ENCODE measurements around the gene GPR142.

The GPR142 gene

DNA sequence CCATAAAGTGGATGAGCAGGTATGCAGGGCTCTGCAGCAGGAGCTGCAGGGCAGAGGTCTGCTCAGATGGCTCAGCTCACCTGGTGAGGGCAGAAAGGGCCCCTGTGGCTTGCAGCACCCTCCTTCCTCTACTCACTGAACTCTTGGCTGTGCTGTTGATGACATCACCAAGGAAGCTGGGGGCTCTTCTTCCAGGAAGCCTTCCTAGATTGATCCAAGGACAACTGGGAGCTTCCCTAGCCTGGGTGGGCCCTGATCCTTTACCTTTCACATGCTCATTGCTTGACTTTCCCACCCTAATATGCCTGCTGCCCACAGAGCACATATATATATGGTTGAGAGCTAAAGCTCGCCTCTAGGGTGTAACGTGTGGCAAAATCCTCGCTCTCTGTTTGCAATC lies 38.8 kb upstream of the GPR142 start:
- DNase-seq (ENCODE audit: low read depth): no peak
- H3K4me3 ChIP-seq (ENCODE audit: low read length): no peak overlapping the region
- TF ChIP-seq, protein P1, sequence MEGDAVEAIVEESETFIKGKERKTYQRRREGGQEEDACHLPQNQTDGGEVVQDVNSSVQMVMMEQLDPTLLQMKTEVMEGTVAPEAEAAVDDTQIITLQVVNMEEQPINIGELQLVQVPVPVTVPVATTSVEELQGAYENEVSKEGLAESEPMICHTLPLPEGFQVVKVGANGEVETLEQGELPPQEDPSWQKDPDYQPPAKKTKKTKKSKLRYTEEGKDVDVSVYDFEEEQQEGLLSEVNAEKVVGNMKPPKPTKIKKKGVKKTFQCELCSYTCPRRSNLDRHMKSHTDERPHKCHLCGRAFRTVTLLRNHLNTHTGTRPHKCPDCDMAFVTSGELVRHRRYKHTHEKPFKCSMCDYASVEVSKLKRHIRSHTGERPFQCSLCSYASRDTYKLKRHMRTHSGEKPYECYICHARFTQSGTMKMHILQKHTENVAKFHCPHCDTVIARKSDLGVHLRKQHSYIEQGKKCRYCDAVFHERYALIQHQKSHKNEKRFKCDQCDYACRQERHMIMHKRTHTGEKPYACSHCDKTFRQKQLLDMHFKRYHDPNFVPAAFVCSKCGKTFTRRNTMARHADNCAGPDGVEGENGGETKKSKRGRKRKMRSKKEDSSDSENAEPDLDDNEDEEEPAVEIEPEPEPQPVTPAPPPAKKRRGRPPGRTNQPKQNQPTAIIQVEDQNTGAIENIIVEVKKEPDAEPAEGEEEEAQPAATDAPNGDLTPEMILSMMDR (conservative IDR thresholded peaks at IDR 0.05; ENCODE audit: low read depth, low read length): no peak

DNA sequence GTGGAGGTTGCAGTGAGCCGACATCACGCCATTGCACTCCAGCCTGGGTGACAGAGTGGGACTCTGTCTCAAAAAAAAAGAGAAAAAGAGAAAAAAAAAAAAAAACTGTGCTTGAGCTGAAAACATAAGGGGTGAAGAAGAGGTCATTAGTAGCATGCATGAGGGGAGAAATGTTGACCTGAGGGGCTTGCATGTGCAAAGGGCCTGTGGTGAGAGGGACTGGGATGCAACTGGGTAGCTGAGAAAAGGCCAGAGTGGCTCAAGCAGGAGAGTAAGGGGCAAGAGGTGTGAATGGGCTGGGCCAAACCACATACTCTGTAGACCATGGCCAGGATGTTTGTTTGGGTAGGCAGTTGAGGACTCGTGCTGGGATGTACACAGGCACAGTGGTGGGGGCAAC lies 37.9 kb upstream of the GPR142 start:
- TF ChIP-seq, protein P1 (conservative IDR thresholded peaks at IDR 0.05; ENCODE audit: low read depth, low read length): no peak
- no peak overlapping the region for H3K4me3 ChIP-seq (ENCODE audit: low read length)
- DNase-seq (ENCODE audit: low read depth): no peak

DNA sequence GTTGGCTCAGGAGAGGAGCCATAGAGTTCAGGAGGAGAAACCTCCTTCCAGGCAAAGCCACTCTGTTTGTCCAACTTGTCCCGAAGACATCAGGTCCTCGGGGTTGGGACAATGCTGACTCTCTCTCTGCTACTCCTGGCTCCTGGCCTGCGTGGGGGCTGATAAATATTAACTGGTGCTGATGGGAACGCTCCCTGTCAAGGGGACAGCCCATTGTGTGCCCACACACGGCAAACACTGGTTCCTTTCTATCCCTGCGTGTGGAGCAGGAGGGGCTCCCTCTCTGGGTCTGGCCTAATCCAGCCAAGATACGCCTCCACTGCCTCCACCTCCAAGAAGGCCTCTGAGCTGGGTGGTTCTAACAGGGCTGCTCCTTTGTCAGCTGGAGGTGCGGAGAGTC lies 36.9 kb upstream of the GPR142 start:
- DNase-seq (ENCODE audit: low read depth): no peak
- no peak overlapping the region for H3K4me3 ChIP-seq (ENCODE audit: low read length)
- TF ChIP-seq, protein P1 (conservative IDR thresholded peaks at IDR 0.05; ENCODE audit: low read depth, low read length): no peak

DNA sequence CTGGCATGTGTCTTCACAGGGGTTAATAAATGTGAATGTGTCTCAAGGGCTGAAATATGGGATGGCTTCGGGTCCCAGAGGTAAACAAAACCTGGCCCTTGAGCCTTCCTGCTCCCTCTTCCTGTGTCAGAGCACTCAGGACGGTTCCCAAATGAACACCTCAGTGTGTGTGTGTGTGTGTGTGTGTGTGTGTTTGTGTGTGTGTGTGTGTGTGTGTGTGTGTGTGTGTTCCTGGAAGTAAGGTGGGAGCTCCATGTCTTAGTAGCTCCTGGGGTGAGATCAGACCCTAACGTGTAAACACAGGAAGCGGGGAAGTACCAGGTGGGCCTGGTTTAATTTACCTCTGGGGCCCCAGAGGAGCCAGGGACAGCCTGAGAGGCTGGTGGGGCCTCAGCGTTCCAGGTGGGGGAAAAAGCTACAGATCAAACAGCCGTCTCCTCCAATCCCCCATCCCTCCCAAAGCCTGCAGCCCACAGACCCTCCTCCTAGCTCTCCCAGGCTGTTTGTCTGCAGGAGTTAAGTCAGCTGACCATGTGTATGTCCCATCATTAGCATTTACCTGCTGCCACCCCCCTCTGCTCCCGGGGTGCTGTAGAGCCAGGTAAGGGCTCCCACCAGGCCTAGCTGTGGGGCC lies 35.2 kb upstream of the GPR142 start:
- DNase-seq (ENCODE audit: low read depth): no peak
- H3K4me3 ChIP-seq (ENCODE audit: low read length): no peak overlapping the region
- TF ChIP-seq, protein P1 (conservative IDR thresholded peaks at IDR 0.05; ENCODE audit: low read depth, low read length): no peak

DNA sequence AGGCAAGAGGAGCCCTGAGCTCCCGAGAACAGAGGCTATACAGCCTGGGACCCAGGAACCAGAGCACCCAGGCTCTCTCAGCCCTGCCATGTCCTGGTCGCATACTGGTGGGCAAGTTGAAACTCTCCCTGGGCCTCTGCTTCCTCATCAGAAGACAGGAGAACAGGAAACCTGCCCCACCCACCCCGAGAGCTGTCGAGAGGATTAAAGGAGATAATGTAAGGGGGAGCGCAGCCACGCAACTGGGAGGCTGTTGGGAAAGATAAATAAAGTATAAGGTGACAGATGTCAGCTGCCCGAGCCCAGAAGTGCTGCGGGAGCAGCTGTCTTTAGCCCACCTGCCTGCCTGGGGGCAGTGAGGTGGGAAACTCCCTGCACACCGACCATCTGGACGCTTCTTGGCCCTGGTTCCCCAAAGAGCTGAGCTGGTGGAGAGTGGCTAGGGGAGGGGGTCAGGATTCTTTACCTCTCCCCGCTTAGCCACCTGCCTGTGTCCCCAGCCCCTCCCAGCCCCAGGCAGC lies 34.5 kb upstream of the GPR142 start:
- no peak overlapping the region for H3K4me3 ChIP-seq (ENCODE audit: low read length)
- TF ChIP-seq, protein P1 (conservative IDR thresholded peaks at IDR 0.05; ENCODE audit: low read depth, low read length): no peak
- no peak for DNase-seq (ENCODE audit: low read depth)

DNA sequence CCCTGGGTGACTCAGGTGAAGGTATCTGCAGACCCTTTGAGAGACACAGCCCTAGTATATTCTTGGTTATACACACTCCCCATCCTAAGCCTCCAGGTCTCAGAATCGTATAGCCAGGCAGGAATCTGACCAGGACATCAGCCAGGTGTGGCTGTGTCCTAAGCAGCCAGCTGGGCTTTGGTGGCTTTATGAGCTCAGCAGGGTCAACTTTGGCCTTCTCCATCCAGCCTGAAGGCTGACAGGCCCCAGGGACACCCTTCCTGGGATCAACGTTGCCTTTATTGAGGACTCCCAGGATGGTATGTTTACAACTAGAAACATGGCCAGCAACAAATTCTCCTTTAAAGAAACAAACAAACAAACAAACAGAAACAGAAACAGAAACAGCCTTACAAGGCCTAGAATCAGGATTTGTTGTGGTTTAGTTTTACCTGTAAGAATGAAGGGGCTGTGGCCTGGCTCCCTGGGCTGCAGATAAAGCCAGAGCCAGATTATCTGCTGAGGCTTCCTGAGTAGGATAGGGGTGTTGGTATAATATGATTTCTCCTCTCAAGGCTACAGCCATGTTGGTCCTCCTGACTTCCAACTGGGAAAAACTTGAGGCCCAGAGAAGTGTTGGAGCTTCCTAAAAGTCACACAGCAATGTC lies 32.8 kb upstream of the GPR142 start:
- TF ChIP-seq, protein P1 (conservative IDR thresholded peaks at IDR 0.05; ENCODE audit: low read depth, low read length): no peak
- DNase-seq (ENCODE audit: low read depth): no peak

DNA sequence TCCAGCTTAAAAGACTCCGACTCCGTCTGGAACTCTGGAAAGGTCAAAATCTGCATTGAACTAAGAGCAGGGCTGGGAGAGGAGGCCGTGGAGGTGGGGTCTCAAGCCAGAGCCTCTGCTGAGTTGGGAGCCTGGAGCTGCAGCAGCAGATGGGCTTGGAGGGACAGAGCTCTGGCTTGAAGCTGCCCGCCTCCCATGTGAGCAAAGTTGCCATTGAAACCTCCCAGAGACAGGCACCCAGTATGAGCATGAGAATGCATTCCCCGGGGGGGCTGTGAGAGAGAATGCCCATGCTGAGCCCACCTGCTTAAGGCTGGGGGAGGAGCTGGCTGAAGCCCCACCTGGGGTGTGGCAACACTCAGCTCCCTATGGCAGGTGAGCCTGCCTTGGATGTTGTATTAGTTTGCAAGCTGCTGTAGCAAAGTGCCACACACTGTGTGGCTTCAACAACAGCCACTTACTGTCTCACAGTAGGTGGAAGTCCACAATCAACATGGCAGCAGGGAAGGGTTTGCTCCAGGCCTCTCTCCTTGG lies 31.7 kb upstream of the GPR142 start:
- TF ChIP-seq, protein P1 (conservative IDR thresholded peaks at IDR 0.05; ENCODE audit: low read depth, low read length): no peak
- H3K4me3 ChIP-seq (ENCODE audit: low read length): no peak overlapping the region
- no peak for DNase-seq (ENCODE audit: low read depth)

More for the DNA sequence above, 32.8 kb upstream of the GPR142 start:
- no peak overlapping the region for H3K4me3 ChIP-seq (ENCODE audit: low read length)

Data from retinal pigment epithelial cell (primary cell).